Daoy (cell line): ENCODE measurements around the gene ATP2B3. TPM values are rescaled to one million over a fixed set of nuclear protein-coding genes. Genes with fewer than 3 reads are reported as not detected.
A peak's percentile ranks its signal among the peaks of the same experiment; 100 is the strongest.
"Not testable (repeated sequence)": the region's sequence is repeated elsewhere in the genome, so short reads cannot be mapped to it uniquely, and the experiment has no call there.

Source experiments
- DNase-seq: peaks from one replicate; pipeline ENCODE4 v3.0.0-alpha.2; 2015; ENCODE audit warnings: low read depth
- total RNA-seq: library from RNA; depleted of rRNA; stranded (reverse); fragments of >200 nt; shearing (Covaris generic); gene quantifications from 2 replicates; pipeline ENCODE4 v1.2.3, GENCODE V29; 2014

Gene ATP2B3
- total RNA-seq, 1 experiment from 2014 or later: not detected

- DNase-seq: no peak
These were observed 76.5 kb downstream of the ATP2B3 start for GRCh38 chrX:153593811-153594500.

GRCh38 chrX:153595387-153595786 is 77.9 kb downstream of the ATP2B3 start:
- DNase-seq: no peak

GRCh38 chrX:153595859-153596857 is 78.7 kb downstream of the ATP2B3 start:
- no peak for DNase-seq

GRCh38 chrX:153596981-153597750 is 79.7 kb downstream of the ATP2B3 start:
- no peak for DNase-seq

- peak; percentile 17 for DNase-seq
These were observed 81.2 kb downstream of the ATP2B3 start, which contains the start of gene CCNQ for GRCh38 chrX:153598541-153599191. Gene CCNQ, minus strand, starts transcription at chrX:153599139. Its CDS starts 66 bp downstream, at chrX:153599073.

GRCh38 chrX:153599192-153600031 is 82.0 kb downstream of the ATP2B3 start:
- peak; percentile 90 for DNase-seq

- DNase-seq: no peak
These were observed 82.6 kb downstream of the ATP2B3 start for GRCh38 chrX:153600032-153600373.

- DNase-seq: no peak
These were observed 83.5 kb downstream of the ATP2B3 start for GRCh38 chrX:153600921-153601320.

GRCh38 chrX:153601511-153602110 is 84.2 kb downstream of the ATP2B3 start:
- no peak for DNase-seq

GRCh38 chrX:153602601-153603000 is 85.2 kb downstream of the ATP2B3 start:
- no peak for DNase-seq

GRCh38 chrX:153603131-153603656 is 85.8 kb downstream of the ATP2B3 start:
- DNase-seq: no peak

GRCh38 chrX:153604666-153605380 is 87.4 kb downstream of the ATP2B3 start:
- not testable (repeated sequence) for DNase-seq

GRCh38 chrX:153606503-153606902 is 89.1 kb downstream of the ATP2B3 start:
- DNase-seq: no peak

- no peak for DNase-seq
These were observed 90.9 kb downstream of the ATP2B3 start for GRCh38 chrX:153608376-153608775.

- no peak for DNase-seq
These were observed 91.4 kb downstream of the ATP2B3 start for GRCh38 chrX:153608806-153609205.

- peak; percentile 75 for DNase-seq
These were observed 92.7 kb downstream of the ATP2B3 start for GRCh38 chrX:153609917-153610835.

- DNase-seq: no peak
These were observed 93.4 kb downstream of the ATP2B3 start for GRCh38 chrX:153610836-153611213.
